Hepatocyte (in vitro differentiated cells): ENCODE data around the gene NHS. TPM values are rescaled to one million over a fixed set of nuclear protein-coding genes. Genes with fewer than 3 reads are reported as not detected.

Source experiments
- DNase-seq: peaks from one replicate; pipeline ENCODE4 v3.0.0-alpha.2; 2016; ENCODE audit warnings: low spot score
- H2AFZ ChIP-seq: fragments of 200-600 bp; sonication (generic); 2 replicates; pipeline ENCODE4 v1.6.0; 2016; ENCODE audit warnings: antibody characterized with exemption, mild to moderate bottlenecking
- H3K27ac ChIP-seq: fragments of 200-600 bp; sonication (generic); 2 replicates; pipeline ENCODE4 v1.5.1; 2016; ENCODE audit warnings: mild to moderate bottlenecking
- H3K27me3 ChIP-seq: fragments of 200-600 bp; sonication (generic); 2 replicates; pipeline ENCODE4 v1.6.1; 2016
- H3K36me3 ChIP-seq: fragments of 200-600 bp; sonication (generic); replicated peaks from 2 replicates; pipeline ENCODE4 v1.5.1; 2016; ENCODE audit warnings: low read depth; ENCODE audit not compliant: insufficient read depth
- H3K4me1 ChIP-seq: fragments of 200-600 bp; sonication (generic); 2 replicates; pipeline ENCODE4 v1.5.1; 2016; ENCODE audit warnings: mild to moderate bottlenecking, moderate library complexity; ENCODE audit not compliant: insufficient read depth
- H3K4me2 ChIP-seq: fragments of 200-600 bp; sonication (generic); 2 replicates; pipeline ENCODE4 v1.6.0; 2016
- H3K4me3 ChIP-seq: fragments of 200-600 bp; sonication (generic); 2 replicates; pipeline ENCODE4 v1.5.1; 2016; ENCODE audit warnings: mild to moderate bottlenecking
- H3K79me2 ChIP-seq: fragments of 200-600 bp; sonication (generic); 2 replicates; pipeline ENCODE4 v1.6.0; 2017; ENCODE audit warnings: mild to moderate bottlenecking
- H3K9me2 ChIP-seq: fragments of 200-600 bp; sonication (generic); replicated peaks from 2 replicates; pipeline ENCODE4 v1.6.0; 2017; ENCODE audit warnings: mild to moderate bottlenecking; ENCODE audit not compliant: insufficient read depth
- H3K9me3 ChIP-seq: fragments of 200-600 bp; sonication (generic); 2 replicates; pipeline ENCODE4 v1.5.1; 2016; ENCODE audit warnings: low read depth, mild to moderate bottlenecking
- H4K20me1 ChIP-seq: fragments of 200-600 bp; sonication (generic); 2 replicates; pipeline ENCODE4 v1.6.0; 2016; ENCODE audit warnings: mild to moderate bottlenecking; ENCODE audit not compliant: insufficient read depth, poor library complexity, severe bottlenecking
- CTCF ChIP-seq: fragments of 200-600 bp; sonication (generic); IDR thresholded peaks from 2 replicates; pipeline ENCODE4 v1.5.1; 2016; ENCODE audit warnings: antibody characterized with exemption, mild to moderate bottlenecking; ENCODE audit not compliant: poor library complexity
- EZH2 ChIP-seq: fragments of 200-600 bp; sonication (generic); IDR thresholded peaks from 2 replicates; pipeline ENCODE4 v1.6.1; 2016; ENCODE audit warnings: antibody characterized with exemption, mild to moderate bottlenecking, borderline replicate concordance
- EZH2phosphoT487 ChIP-seq: fragments of 200-600 bp; sonication (generic); IDR thresholded peaks from one replicate; pipeline ENCODE4 v1.6.1; 2018; ENCODE audit warnings: antibody characterized with exemption, mild to moderate bottlenecking, low read depth, moderate library complexity; ENCODE audit not compliant: unreplicated experiment, severe bottlenecking
- WGBS: methylation state at CpG from one replicate; pipeline ENCODE4 v1.1.6; 2016; ENCODE audit warnings: low lambda C conversion rate; ENCODE audit errors: missing lambda C conversion rate; 5-methylcytosine and 5-hydroxymethylcytosine counted together
- polyA plus RNA-seq: library from polyadenylated mRNA; unstranded; fragments of >200 nt; fragmentation: Nextera tagmentation; extraction: Ambion mirVana; gene quantifications from 2 replicates; pipeline ENCODE4 v1.2.1, GENCODE V29; 2016
- total RNA-seq: library from RNA; depleted of rRNA; stranded (reverse); fragments of >200 nt; gene quantifications from 2 replicates; pipeline ENCODE4 v1.2.3, GENCODE V29; 2014

NHS gene
- total and polyA plus RNA-seq, 2 experiments from 2014 or later: 0.35 to 3.1 TPM

DNA sequence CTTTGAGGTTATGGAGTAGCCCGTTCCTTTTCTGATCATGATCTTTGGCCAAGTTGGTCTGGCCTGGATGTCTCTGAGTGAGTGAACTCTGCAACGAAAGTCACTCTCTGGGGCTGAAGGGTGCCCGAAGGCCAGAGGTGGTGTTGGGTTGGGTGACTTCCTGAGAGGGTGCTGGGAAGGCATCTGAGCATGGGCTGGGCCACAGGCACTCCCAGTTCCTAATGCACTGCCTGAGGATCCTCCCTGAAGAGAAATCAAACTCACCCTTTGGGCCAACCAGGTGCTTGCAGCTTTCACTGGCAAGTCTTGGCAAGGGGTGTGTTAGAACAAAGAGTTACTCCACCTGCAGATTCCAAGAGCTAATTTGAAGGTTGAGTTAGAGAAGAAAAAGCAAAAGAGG lies 295.9 kb downstream of the NHS start:
- no peak overlapping the region for H2AFZ ChIP-seq
- no peaks in the 10 kb centered on the region for H3K4me1 ChIP-seq
- DNase-seq: no peak
- H3K36me3 ChIP-seq: no peaks in the 10 kb centered on the region
- no peaks in the 10 kb centered on the region for H3K27me3 ChIP-seq
- no peaks in the 10 kb centered on the region for H4K20me1 ChIP-seq
- no peak overlapping the region for H3K27ac ChIP-seq
- H3K4me3 ChIP-seq: no peak overlapping the region
- no peak for TF ChIP-seq CTCF
- TF ChIP-seq EZH2: no peak
- H3K79me2 ChIP-seq: no peaks in the 10 kb centered on the region
- 66% methylated on average over 3 of the region's 3 CpGs for WGBS
- no peak overlapping the region for H3K4me2 ChIP-seq
- H3K9me2 ChIP-seq: no peaks in the 10 kb centered on the region
- H3K9me3 ChIP-seq: no peaks in the 10 kb centered on the region

GRCh38 chrX:17674601-17675000 lies 299.6 kb downstream of the NHS start:
- H3K27ac ChIP-seq: no peak overlapping the region
- no peaks in the 10 kb centered on the region for H3K79me2 ChIP-seq
- no peaks in the 10 kb centered on the region for H4K20me1 ChIP-seq
- 58% methylated on average over 2 of the region's 2 CpGs for WGBS
- TF ChIP-seq EZH2 (no peak), EZH2phosphoT487 (no peak)
- no peak overlapping the region for H3K4me2 ChIP-seq
- H3K9me3 ChIP-seq: no peaks in the 10 kb centered on the region
- DNase-seq: no peak
- no peaks in the 10 kb centered on the region for H3K4me1 ChIP-seq
- no peak overlapping the region for H3K4me3 ChIP-seq
- H3K27me3 ChIP-seq: no peaks in the 10 kb centered on the region
- H2AFZ ChIP-seq: no peak overlapping the region
- no peaks in the 10 kb centered on the region for H3K9me2 ChIP-seq
- no peaks in the 10 kb centered on the region for H3K36me3 ChIP-seq

DNA sequence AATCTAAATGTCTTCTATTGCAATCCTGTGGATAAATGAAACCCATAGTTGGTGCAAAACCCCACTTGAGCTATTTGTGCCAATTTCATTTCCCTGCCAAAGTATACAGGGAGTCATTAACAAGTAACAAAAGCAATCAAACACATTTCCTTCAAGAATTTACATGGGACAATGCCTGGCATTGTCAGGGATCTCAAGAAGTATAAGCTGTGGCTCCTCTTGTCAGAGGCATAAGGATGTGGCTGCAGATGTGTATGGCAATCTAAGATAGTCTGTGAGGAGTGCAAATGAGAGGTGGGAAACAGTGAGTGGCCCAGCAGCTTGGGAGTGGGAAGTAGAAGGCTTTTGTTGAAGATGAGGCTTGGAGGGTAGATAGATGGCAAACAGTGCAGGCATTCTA lies 304.3 kb downstream of the NHS start:
- TF ChIP-seq EZH2phosphoT487 (no peak), EZH2 (no peak), CTCF (no peak)

GRCh38 chrX:17679820-17680219 lies 304.8 kb downstream of the NHS start:
- no peak overlapping the region for H3K4me3 ChIP-seq
- no peak overlapping the region for H3K4me2 ChIP-seq
- no peaks in the 10 kb centered on the region for H3K27me3 ChIP-seq

More for the DNA sequence above, 304.3 kb downstream of the NHS start:
- Histone ChIP-seq H3K27me3 (no peaks in the 10 kb centered on the region), H3K9me3 (no peaks in the 10 kb centered on the region), H3K79me2 (no peaks in the 10 kb centered on the region), H4K20me1 (no peaks in the 10 kb centered on the region), H3K4me3 (no peak overlapping the region), H2AFZ (no peak overlapping the region), H3K4me2 (no peak overlapping the region), H3K4me1 (no peaks in the 10 kb centered on the region), H3K9me2 (no peaks in the 10 kb centered on the region), H3K36me3 (no peaks in the 10 kb centered on the region), H3K27ac (no peak overlapping the region)
- DNase-seq: no peak

More at GRCh38 chrX:17679820-17680219, 304.8 kb downstream of the NHS start:
- no peaks in the 10 kb centered on the region for H3K4me1 ChIP-seq
- no peaks in the 10 kb centered on the region for H4K20me1 ChIP-seq
- H3K9me3 ChIP-seq: no peaks in the 10 kb centered on the region
- no peak for TF ChIP-seq EZH2
- no peak for TF ChIP-seq CTCF
- no peak for TF ChIP-seq EZH2phosphoT487
- H3K9me2 ChIP-seq: no peaks in the 10 kb centered on the region
- H3K36me3 ChIP-seq: no peaks in the 10 kb centered on the region
- H3K27ac ChIP-seq: no peak overlapping the region
- no peak for DNase-seq
- H2AFZ ChIP-seq: no peak overlapping the region
- 34% methylated on average over 2 of the region's 2 CpGs for WGBS
- no peaks in the 10 kb centered on the region for H3K79me2 ChIP-seq
